Stimulated activated CD4-positive, alpha-beta T cell treated with anti-CD3 and anti-CD28 coated beads, Interleukin-4, amount 100 ng/mL, for 4 hours (primary cell): ENCODE data around the gene ZFPL1.
A peak's percentile ranks its signal among the peaks of the same experiment; 100 is the strongest.

ENCODE experiments used
- DNase-seq, 2 experiments: peaks; one replicate each; pipeline ENCODE4 v3.0.0-alpha.2; 2020

Gene ZFPL1

GRCh38 chr11:65095974-65096806, 12.2 kb downstream of the ZFPL1 start, which contains the start of gene VPS51:
TSS of gene VPS51 (plus strand) at chr11:65096214. CDS start at chr11:65096251, 37 bp downstream.
- peak; percentile 74 to 82 for DNase-seq

GRCh38 chr11:65096926-65097325, 12.9 kb downstream of the ZFPL1 start:
- no peak for DNase-seq

GRCh38 chr11:65100674-65101350, 16.8 kb downstream of the ZFPL1 start:
- DNase-seq: no peak

- DNase-seq: no peak
These were observed 18.4 kb downstream of the ZFPL1 start for GRCh38 chr11:65102142-65103095.

- DNase-seq: no peak
These were observed 19.5 kb downstream of the ZFPL1 start for GRCh38 chr11:65103476-65103875.

- no peak for DNase-seq
These were observed 20.6 kb downstream of the ZFPL1 start for GRCh38 chr11:65104628-65105027.

GRCh38 chr11:65107078-65107477, 23.1 kb downstream of the ZFPL1 start:
- no peak for DNase-seq

- no peak for DNase-seq
These were observed 23.9 kb downstream of the ZFPL1 start for GRCh38 chr11:65107751-65108468.

- DNase-seq: no peak
These were observed 24.6 kb downstream of the ZFPL1 start for GRCh38 chr11:65108469-65109123.

GRCh38 chr11:65109231-65110198, 25.5 kb downstream of the ZFPL1 start:
- DNase-seq: no peak

GRCh38 chr11:65110354-65110861, 26.4 kb downstream of the ZFPL1 start:
- DNase-seq: peak; percentile 89 to 95

- DNase-seq: no peak
These were observed 27.2 kb downstream of the ZFPL1 start for GRCh38 chr11:65111159-65111743.

- DNase-seq: peak; percentile 92 to 93
These were observed 27.9 kb downstream of the ZFPL1 start, which contains the start of gene TM7SF2 for GRCh38 chr11:65111744-65112545. TSS of gene TM7SF2 (plus strand) at chr11:65111872. CDS start at chr11:65112016, 144 bp downstream.

GRCh38 chr11:65112546-65113360, 28.7 kb downstream of the ZFPL1 start:
- DNase-seq: peak; percentile 68 to 76

- DNase-seq: no peak
These were observed 29.3 kb downstream of the ZFPL1 start for GRCh38 chr11:65113361-65113756.

- DNase-seq: no peak
These were observed 29.8 kb downstream of the ZFPL1 start for GRCh38 chr11:65113839-65114238.

GRCh38 chr11:65114538-65115171, 30.6 kb downstream of the ZFPL1 start:
- no peak for DNase-seq
